Suppressor macrophage (primary cell): Measurements from ENCODE around the gene SEMA6D.
A peak's percentile ranks its signal among the peaks of the same experiment; 100 is the strongest.

Experiments used
- DNase-seq, 4 experiments: peaks; one replicate each; pipeline ENCODE4 v3.0.0-alpha.2; 2020 to 2022
- total RNA-seq, 17 experiments: gene quantifications; one replicate each; lab custom pipeline; 2026; ENCODE audit warnings: mixed read lengths in 6 of 17, inconsistent platforms in 3 of 17; lab: John Stamatoyannopoulos, UW

SEMA6D gene, protein sequence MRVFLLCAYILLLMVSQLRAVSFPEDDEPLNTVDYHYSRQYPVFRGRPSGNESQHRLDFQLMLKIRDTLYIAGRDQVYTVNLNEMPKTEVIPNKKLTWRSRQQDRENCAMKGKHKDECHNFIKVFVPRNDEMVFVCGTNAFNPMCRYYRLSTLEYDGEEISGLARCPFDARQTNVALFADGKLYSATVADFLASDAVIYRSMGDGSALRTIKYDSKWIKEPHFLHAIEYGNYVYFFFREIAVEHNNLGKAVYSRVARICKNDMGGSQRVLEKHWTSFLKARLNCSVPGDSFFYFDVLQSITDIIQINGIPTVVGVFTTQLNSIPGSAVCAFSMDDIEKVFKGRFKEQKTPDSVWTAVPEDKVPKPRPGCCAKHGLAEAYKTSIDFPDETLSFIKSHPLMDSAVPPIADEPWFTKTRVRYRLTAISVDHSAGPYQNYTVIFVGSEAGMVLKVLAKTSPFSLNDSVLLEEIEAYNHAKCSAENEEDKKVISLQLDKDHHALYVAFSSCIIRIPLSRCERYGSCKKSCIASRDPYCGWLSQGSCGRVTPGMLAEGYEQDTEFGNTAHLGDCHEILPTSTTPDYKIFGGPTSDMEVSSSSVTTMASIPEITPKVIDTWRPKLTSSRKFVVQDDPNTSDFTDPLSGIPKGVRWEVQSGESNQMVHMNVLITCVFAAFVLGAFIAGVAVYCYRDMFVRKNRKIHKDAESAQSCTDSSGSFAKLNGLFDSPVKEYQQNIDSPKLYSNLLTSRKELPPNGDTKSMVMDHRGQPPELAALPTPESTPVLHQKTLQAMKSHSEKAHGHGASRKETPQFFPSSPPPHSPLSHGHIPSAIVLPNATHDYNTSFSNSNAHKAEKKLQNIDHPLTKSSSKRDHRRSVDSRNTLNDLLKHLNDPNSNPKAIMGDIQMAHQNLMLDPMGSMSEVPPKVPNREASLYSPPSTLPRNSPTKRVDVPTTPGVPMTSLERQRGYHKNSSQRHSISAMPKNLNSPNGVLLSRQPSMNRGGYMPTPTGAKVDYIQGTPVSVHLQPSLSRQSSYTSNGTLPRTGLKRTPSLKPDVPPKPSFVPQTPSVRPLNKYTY
- 0 to 5.2 (median 0.02) reads per million in 17 experiments for total RNA-seq

DNA sequence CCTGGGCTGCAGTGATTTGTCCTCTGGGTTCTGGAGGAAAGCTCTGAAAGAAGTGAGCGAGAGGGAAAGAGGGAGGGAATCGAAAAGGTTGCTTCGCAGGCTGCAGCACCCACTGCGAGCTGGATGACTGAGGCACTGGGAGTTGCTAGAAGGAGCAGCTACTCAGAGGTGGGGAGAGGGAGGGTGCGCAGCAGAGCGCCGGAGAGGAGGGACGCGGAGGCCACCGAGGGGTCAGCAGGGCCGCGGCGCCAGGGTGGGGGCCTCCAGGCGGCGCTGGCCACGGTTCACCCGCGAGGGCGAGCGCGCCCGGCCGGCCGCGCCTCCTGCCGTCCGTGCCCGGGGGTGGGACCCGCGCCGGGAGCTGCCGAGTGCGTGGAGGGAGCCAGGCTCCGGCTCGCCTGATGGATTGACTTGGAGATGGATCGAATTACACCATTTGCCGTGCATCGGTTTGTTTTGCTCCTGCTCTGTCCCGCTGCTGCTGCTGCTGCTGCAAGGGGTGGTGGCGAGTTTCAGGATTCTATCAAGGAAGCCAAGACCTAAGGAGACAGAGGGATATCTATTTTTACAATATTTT, at the start of gene SEMA6D:
Gene SEMA6D, plus strand, starts transcription at position 470 of the 577 bp plus-strand sequence. CDS start 42,294 bp downstream, outside the sequence.
- DNase-seq = peak in 2 of 4 experiments; percentile 9 to 15

GRCh38 chr15:47669221-47669620, 48.1 kb upstream of the SEMA6D start:
- no peak for DNase-seq

GRCh38 chr15:47670365-47670764, 46.9 kb upstream of the SEMA6D start:
- DNase-seq = no peak

DNA sequence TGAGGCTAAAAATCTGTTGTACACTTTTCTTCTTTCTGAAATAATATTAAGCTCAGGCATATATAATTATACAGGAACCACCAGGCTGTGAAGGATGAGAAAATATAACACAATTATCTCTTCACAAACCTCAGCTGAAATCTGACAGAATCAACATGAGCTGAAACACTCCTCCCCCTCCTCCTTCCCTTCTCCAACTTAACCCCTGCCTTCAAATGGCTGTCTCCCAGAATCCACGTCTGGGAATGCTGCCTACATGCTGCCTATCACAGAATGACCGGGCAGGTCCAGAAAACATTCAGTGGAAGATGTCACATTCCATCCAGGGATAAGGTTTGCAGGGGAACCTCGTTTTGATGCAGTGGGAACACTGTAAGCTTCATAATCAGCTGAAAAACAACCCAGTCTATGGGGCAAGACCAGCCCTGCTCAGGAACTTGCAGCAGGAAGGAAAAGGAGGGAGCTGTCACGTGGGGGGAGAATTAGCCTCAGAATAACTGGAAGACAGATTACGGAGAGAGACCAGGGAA, 44.0 kb upstream of the SEMA6D start:
- peak in 3 of 4 experiments; percentile 3 to 36 (median 22) for DNase-seq

GRCh38 chr15:47674586-47675232, 42.6 kb upstream of the SEMA6D start:
- no peak for DNase-seq

- no peak for DNase-seq
Measured at GRCh38 chr15:47675735-47676134, 41.6 kb upstream of the SEMA6D start.

- no peak for DNase-seq
Measured at GRCh38 chr15:47678040-47678439, 39.3 kb upstream of the SEMA6D start.

- no peak for DNase-seq
Measured at GRCh38 chr15:47682661-47683060, 34.6 kb upstream of the SEMA6D start.

DNA sequence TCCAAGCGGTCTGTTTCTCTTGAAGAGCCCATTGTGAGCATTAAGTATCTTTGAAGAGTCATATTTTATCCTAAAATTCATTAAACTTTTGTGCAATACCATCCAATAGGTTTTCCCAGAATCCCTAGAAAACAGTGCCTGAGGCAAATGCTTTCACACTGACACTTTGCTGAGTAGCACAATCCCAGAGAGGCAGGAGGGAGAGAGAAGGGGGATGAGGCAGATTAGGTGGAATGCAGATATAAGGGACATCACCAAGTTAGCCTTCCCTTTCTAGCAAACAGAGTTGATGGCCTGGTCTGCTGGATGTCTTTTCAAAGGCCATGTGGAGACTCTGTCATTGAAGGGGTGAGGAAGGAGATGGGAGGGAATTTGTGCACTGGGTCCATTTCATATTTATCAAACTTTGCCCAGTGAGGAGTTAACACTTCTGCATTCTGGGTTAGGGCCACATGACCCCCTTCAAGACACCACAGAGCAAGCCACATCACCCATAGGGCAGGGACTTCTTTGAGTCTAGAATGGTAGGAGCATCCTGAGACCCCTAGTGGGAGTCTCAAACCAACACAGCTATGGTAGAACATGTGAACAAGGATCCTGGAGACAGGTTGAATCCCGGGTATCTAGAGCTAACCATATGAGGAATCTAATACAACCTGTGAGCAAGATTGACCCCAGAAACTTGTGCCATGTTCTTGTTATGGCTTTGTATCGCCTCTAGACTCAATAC, 32.0 kb upstream of the SEMA6D start:
- DNase-seq = no peak

DNA sequence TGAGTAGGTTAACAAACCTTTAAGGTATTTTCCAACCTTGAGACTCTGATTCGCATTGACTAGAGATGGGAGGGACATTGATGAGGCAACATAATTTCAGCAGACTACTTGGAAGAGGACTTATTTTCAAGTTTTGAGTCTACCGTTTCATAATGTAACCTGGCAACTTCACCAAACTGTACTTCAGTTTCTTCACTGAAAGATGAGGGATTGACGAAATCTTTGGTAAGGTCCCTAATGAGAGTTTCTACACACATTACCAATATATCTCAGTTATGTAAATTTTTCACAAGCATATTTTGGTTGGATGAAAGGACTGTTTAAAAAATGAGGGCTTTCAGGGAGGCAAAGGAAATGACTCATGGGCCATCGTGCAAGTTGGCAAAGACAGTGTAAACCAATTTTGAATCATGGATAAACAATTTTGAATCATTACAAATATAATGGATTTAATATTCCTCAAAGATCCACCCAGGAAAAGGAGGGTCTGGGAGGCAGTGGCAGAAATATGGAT, 28.7 kb upstream of the SEMA6D start:
- DNase-seq = no peak

GRCh38 chr15:47689660-47690059, 27.6 kb upstream of the SEMA6D start:
- DNase-seq = no peak

GRCh38 chr15:47691882-47692281, 25.4 kb upstream of the SEMA6D start:
- no peak for DNase-seq

- DNase-seq = no peak
Measured at GRCh38 chr15:47696351-47696750, 21.0 kb upstream of the SEMA6D start.

DNA sequence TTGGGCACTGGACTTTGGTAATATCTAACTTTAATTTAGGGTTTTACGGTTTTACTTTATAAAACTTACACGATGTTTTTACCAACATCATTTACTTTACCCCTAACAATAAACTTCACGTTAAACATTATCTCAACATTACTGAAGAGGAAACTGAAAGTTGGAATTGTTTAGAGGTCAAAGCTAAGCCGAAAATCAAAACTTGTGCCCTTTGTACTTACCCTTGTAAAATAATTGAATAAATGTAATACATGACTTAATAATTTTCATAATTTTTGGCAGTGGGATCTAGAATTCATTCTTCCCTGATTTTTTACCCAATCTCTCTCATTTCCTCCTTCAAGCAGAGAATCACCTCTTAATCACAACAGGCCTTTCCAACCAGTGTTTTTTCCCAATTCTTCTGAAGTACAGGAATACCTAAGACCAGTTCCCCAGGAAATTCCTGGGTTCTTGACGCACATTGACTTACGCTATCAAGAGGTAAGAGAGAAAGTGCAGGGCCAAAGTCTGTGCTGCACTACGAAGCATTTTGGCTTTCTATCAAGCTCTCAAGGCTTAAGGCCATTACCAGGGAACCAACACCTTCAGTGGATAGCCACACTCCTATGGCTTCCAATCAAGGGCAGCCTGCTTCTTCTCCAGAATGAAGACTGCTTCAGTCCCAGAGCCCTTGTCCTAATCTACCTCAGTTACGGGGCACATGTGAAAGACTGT, 11.9 kb upstream of the SEMA6D start:
- DNase-seq = no peak

DNA sequence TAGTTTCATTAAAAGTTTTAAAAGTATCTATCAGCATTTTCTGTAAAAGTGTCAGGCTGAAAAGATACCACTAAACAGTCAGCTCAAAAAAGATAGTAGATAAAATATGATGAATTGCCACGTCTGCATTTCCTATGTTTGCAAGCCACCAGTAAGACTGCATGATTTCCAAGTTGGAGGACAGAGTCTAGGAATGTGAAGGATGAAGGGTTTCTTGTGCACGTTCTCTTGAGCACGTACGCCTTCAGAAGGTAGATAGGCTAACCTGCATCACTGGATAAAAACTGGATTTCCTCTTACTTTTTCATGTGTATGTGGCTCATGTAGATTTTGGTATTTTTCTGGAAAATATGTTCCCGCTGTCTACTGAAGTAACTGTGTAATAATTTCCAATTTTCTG, 9.9 kb upstream of the SEMA6D start:
- DNase-seq = no peak

DNA sequence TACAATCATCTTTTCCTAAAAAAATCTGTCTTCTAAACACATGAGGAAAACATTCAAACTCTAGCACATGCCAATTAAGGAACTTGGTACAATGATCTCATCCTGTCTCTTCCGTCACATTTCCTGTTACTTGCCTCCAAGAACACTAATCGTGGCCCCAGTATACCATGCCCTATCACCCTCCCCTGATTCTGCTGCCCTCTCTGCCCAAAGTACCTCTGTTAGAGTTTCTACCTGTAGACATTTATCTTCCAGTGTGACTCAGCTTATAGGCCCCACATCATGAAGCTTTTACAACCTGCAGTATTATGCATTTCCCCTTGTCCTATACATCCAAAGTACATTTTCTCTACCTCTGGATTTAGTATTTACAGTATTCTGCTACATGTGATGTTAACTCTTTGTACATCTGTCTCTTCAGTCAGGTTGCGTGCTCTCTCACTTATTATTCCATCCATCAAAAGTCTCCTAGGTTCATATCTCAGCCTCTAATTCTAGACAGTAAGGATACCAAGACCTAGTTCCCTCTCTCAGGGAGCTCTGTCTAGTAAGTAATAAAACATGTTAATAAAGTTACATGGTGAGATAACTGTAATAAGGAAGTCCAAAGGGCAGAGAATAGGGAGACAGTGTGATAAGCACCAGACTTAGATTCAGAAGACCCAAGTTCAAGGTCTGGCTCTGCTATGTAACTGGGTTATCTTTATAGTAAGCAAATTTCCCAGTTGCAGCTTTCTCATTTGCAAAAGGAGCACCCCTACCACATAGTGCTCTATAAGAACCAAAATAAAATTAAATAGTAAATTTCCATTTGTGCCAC, 8.9 kb upstream of the SEMA6D start:
- peak; percentile 16 to 67 (median 53) for DNase-seq

- peak in 2 of 4 experiments; percentile 3 to 21 for DNase-seq
Measured at GRCh38 chr15:47711655-47712054, 5.7 kb upstream of the SEMA6D start.

DNA sequence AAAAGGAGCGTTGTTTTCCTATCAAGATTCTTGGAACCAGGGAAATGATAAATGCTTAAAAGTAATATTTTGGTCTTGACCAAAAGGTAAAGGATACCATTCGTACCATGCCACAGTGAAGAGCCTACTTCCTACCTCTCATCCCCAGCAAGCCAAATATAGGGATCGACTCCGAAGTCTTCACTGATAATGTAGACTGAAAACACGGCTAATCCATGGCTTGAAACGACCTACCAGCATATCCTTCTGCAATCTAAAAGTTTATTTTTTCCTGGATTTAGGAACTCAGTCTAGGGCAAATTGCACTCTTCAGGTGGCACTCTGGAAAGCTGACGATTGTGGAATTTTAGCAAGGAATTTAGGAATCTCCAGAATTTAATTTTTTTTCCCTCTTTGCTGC, 1.9 kb upstream of the SEMA6D start:
- no peak for DNase-seq

- no peak for DNase-seq
Measured at GRCh38 chr15:47715856-47716445, 1.4 kb upstream of the SEMA6D start.
